T-helper 1 cell (primary cell): ENCODE results near the gene TEX13C.
"Not testable (repeated sequence)": the region's sequence is repeated elsewhere in the genome, so short reads cannot be mapped to it uniquely, and the experiment has no call there.

Source experiments
- DNase-seq, 5 donors: peaks; one replicate each; pipeline ENCODE4 v3.0.0-alpha.2; 2012 to 2020
- total RNA-seq, 4 donors: gene quantifications; one replicate each; lab custom pipeline; 2026; lab: John Stamatoyannopoulos, UW

TEX13C gene
- total RNA-seq = 0 reads per million in 4 donors

- DNase-seq = no peak
These were observed at the start of gene TEX13C for GRCh38 chrX:125319646-125320521. TSS of gene TEX13C (plus strand) at chrX:125319871. CDS start at chrX:125320120, 249 bp downstream.

- no peak for DNase-seq
These were observed 32.4 kb upstream of the TEX13C start for GRCh38 chrX:125287282-125287681.

GRCh38 chrX:125288343-125288742 is 31.3 kb upstream of the TEX13C start:
- DNase-seq = no peak

- DNase-seq = no peak
These were observed 30.5 kb upstream of the TEX13C start for GRCh38 chrX:125289209-125289608.

GRCh38 chrX:125289920-125290319 is 29.8 kb upstream of the TEX13C start:
- no peak for DNase-seq

GRCh38 chrX:125291124-125291523 is 28.5 kb upstream of the TEX13C start:
- DNase-seq = no peak

GRCh38 chrX:125293850-125294780 is 25.6 kb upstream of the TEX13C start:
- DNase-seq = peak in 1 of 5 donors; percentile 70

- peak in 1 of 5 donors; percentile 72 for DNase-seq
These were observed 24.3 kb upstream of the TEX13C start for GRCh38 chrX:125295337-125295736.

- no peak for DNase-seq
These were observed 20.8 kb upstream of the TEX13C start for GRCh38 chrX:125298871-125299270.

GRCh38 chrX:125306335-125306866 is 13.3 kb upstream of the TEX13C start:
- DNase-seq = no peak

GRCh38 chrX:125308653-125309052 is 11.0 kb upstream of the TEX13C start:
- no peak for DNase-seq

- not testable (repeated sequence) for DNase-seq
These were observed 505 bp upstream of the TEX13C start for GRCh38 chrX:125319166-125319565.

- DNase-seq = no peak
These were observed 2.8 kb downstream of the TEX13C start for GRCh38 chrX:125322431-125322830.

- no peak for DNase-seq
These were observed 6.9 kb downstream of the TEX13C start for GRCh38 chrX:125326599-125326998.

GRCh38 chrX:125327891-125328290 is 8.2 kb downstream of the TEX13C start:
- no peak for DNase-seq

GRCh38 chrX:125333583-125333982 is 13.9 kb downstream of the TEX13C start:
- no peak for DNase-seq

GRCh38 chrX:125340490-125340889 is 20.8 kb downstream of the TEX13C start:
- no peak for DNase-seq

GRCh38 chrX:125374169-125374568 is 54.5 kb downstream of the TEX13C start:
- no peak for DNase-seq
